ACHN (cell line): Measurements from ENCODE around the gene ASS1.

Experiments
- DNase-seq: peaks from one replicate; pipeline ENCODE4 v3.0.0-alpha.2; 2015
- in situ Hi-C: cut with HindIII; loops from 2 replicates; pipeline ENCODE4 v1.10.0; 2017; ENCODE audit warnings: low sequenced_read_pairs, low pct_ligation_motif_present, low pct_unique_long_range_greater_than_20kb

ASS1 gene

DNA sequence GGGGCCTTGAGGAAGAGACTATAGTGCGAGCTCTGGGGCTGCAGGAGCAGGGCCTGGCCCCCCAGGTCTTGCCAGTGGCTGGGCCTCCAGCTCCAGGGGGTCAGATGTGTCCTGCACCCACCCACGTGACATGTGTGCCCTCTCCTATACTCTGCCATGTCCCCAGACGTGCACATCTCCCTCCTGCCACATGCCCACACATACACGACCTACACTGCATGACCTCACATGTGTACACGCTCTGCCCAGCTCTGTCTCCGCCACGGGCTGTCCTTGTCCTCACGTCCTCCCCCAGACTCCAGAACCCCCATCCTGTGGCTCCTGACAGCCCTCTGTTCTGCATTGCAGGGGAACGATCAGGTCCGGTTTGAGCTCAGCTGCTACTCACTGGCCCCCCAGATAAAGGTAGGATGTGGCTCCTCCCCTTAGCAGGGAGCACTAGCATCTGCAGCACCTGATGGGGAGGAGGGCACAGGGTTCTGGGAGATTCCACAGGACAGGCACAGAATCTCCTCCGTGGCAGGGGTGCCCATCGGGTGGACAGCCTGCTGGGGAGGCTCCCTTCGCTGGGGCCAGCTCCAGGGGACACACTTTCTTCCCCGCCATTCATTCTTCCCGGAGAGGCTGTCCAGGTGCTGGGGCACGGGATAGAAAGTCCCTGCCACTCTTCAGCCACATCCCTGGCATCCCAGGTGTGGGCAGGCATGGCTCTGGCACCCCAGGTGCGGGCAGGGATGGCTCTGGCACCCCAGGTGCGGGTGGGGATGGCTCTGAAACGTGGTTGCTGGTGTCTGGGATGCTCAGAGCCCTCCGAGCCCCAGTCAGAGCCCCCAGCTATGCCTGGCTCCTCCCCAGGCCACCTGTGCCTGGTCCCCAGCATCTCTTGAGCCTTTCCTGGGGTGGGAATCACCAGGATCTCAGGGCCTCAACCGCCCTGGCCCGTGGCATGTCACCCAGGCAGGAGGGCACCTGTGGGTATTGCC lies 19.3 kb downstream of the ASS1 start:
- in situ Hi-C loops: no loop called here
- DNase-seq: no peak

GRCh38 chr9:130465383-130466096 lies 20.8 kb downstream of the ASS1 start:
- in situ Hi-C loops: no loop called here
- no peak for DNase-seq

- in situ Hi-C loops: no loop called here
- DNase-seq: no peak
These were observed 21.9 kb downstream of the ASS1 start for GRCh38 chr9:130466537-130467217.

GRCh38 chr9:130467316-130467715 lies 22.6 kb downstream of the ASS1 start:
- in situ Hi-C loops: no loop called here
- no peak for DNase-seq

- in situ Hi-C loops: no loop called here
- DNase-seq: no peak
These were observed 23.8 kb downstream of the ASS1 start for GRCh38 chr9:130468566-130468965.

GRCh38 chr9:130470269-130470668 lies 25.5 kb downstream of the ASS1 start:
- in situ Hi-C loops: no loop called here
- no peak for DNase-seq

DNA sequence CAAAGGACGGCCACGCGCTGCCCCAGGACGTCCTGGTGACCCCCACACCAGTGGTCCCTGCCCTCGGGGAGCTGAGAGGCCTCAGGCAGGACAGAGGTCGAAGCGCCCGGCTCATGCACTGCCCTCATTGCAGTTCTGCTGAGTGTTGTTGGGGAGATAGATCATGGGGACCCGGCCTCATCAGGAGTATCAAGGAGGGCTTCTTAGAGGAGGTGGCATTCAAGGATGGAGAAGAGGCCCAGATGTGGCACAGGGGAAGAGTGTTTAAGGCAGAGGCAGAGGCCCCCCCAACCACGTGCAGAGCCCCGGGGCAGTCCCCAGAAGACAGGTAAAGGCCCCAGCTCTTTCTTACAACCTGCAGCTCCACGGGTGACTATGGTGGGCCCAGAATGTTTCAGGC lies 26.2 kb downstream of the ASS1 start:
- in situ Hi-C loops: no loop called here
- DNase-seq: no peak

DNA sequence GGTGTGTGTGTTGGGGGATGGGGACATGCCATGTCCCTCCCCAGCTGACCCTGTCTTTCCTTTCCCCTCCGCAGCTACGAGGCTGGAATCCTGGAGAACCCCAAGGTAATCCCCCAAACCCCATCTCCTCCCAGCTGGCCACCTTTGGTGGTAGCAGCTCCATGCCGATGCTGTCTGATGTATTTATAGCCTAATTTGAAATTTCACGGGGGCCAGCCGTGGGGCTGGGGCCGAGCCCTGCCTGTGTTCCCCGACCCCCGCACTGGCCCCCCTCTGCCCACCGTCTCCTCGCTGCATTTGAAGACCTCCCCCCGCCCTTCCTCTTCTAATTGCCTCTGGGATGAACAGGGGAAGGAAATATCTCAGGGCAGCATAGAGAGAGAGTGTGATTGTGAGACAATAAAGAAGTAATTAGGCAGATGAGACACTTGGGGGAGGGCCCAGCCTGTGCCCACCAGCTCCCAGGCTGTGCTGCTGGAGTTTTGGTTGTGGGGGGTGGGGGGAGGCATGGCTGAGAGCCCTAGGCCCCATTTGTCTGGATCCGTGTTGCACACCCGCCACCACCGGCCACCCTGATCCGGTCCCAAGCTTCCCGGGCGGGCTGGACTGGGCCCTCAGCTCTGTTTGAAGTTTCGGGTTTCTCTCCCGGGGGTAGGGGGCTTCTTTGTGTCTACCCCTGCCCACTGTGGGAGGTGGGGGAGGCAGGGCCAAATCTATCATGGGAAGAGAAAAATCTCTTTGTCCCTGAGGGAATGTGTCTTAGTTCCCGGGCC lies 26.8 kb downstream of the ASS1 start:
- DNase-seq: no peak
- in situ Hi-C loops: no loop called here

- no peak for DNase-seq
- in situ Hi-C loops: no loop called here
These were observed 27.5 kb downstream of the ASS1 start for GRCh38 chr9:130472184-130472705.

- in situ Hi-C loops: no loop called here
- no peak for DNase-seq
These were observed 28.2 kb downstream of the ASS1 start for GRCh38 chr9:130473009-130473408.

- DNase-seq: no peak
- in situ Hi-C loops: no loop called here
These were observed 28.8 kb downstream of the ASS1 start for GRCh38 chr9:130473566-130473965.

GRCh38 chr9:130474106-130474505 lies 29.3 kb downstream of the ASS1 start:
- in situ Hi-C loops: no loop called here
- no peak for DNase-seq

- DNase-seq: no peak
- in situ Hi-C loops: no loop called here
These were observed 31.5 kb downstream of the ASS1 start for GRCh38 chr9:130476151-130476730.

DNA sequence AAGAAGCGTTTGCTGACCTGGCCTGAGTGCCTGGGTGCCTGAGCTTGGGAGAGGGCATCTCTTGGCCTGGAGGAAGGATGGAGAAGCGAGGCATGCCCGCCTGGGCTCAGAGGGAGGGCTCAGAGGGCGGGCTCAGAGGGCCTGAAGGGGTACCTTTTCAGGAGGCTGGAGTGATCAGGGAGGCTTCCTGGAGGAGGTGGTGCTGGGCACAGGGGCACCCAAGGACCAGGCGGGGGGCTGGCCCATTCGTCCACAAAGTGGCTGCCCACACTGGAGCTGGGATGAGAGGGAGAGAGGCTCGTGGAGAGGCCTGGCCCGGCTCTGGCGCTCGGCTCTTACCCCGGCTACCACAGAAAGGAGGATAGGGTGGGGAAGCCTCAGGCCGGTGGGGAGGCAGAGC lies 32.8 kb downstream of the ASS1 start:
- no peak for DNase-seq
- in situ Hi-C loops: no loop called here

DNA sequence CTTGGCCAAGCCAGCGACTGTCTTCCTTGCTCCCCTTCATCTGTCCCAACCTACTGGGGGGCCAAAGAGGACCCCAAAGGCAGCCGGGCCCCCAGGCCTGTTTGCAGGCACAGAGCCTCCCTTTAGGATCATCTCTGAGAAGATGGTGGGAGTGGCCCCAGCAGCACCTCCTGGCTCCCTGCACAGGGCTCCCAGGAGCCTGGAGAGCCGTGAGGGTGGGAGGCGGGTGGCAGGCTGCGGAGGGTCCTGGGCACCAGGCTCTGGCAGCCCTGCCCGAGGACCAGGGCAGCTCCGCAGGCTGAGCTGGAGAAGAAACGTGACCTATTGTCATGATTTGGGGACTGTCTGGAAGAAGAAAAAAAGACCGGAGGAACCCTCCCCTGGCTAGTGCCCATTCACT lies 33.4 kb downstream of the ASS1 start:
- DNase-seq: no peak
- in situ Hi-C loops: no loop called here

DNA sequence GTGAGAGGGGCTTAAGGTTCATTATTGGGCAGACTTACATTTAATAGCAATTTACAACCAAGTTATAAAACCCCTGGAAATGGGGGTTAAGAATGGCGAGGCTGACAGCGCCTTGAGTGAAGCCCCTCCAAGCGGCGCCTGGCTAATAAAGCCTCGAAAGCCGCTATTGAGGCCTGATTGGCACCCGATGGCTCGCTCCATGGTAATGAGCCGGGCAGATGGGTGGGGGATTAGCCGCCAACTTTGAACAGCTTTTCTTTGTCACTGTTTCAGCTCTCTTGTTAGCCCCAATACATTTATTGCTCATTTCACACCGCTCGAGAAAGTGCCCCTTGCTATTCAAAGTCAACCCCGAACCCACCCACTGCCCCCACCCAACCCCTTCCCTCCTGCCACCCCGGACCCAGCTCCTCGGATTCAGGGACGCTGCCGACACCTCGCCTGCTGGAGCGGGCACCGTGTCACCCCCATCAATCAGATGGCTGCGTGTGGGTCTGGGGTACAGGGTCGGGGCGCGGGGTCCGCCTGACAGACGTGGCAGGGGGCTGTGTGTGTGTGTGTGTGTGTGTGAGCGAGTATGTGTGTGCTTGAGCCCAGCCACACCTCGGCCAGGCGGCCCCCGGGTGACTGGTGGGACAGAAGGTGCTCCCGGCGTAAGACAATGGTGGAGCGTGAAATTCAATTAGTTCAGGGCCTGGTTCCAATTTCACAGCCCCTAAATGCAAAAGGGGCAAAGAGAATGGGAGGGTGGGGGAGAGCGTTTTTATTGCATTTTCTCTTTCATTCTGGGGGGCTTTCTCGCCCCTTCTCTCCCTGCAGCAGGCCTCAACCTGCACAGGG lies 34.2 kb downstream of the ASS1 start:
- no peak for DNase-seq
- in situ Hi-C loops: no loop called here

GRCh38 chr9:130479587-130479986 lies 34.8 kb downstream of the ASS1 start:
- no peak for DNase-seq
- in situ Hi-C loops: no loop called here
